ENCODE data around the gene RPL10A. TPM values are rescaled to one million over a fixed set of nuclear protein-coding genes. Genes with fewer than 3 reads are reported as not detected.
"Not testable (repeated sequence)": the region's sequence is repeated elsewhere in the genome, so short reads cannot be mapped to it uniquely, and the experiment has no call there.

RPL10A gene
- polyA plus RNA-seq, 4 donors: 1,828 to 2,129 (median 1,951) TPM

- no peak for DNase-seq (ENCODE audit: low read depth in 4 of 4, low spot score in 3 of 4)
Observed at GRCh38 chr6:35506536-35506935, 38.3 kb downstream of the RPL10A start.

- no peak for DNase-seq (ENCODE audit: low read depth in 4 of 4, low spot score in 3 of 4)
Observed at GRCh38 chr6:35507221-35507620, 39.0 kb downstream of the RPL10A start.

GRCh38 chr6:35508027-35508426, 39.8 kb downstream of the RPL10A start:
- DNase-seq (ENCODE audit: low read depth in 4 of 4, low spot score in 3 of 4): no peak

GRCh38 chr6:35508542-35508941, 40.3 kb downstream of the RPL10A start:
- no peak for DNase-seq (ENCODE audit: low read depth in 4 of 4, low spot score in 3 of 4)

GRCh38 chr6:35510916-35511561, 42.8 kb downstream of the RPL10A start:
- DNase-seq (ENCODE audit: low read depth in 4 of 4, low spot score in 3 of 4): no peak

GRCh38 chr6:35511562-35511941, 43.4 kb downstream of the RPL10A start:
- DNase-seq (ENCODE audit: low read depth in 4 of 4, low spot score in 3 of 4): no peak

- DNase-seq (ENCODE audit: low read depth in 4 of 4, low spot score in 3 of 4): no peak
Observed at GRCh38 chr6:35512006-35512405, 43.8 kb downstream of the RPL10A start.

- no peak for DNase-seq (ENCODE audit: low read depth in 4 of 4, low spot score in 3 of 4)
Observed at GRCh38 chr6:35512740-35513139, 44.5 kb downstream of the RPL10A start, which contains the start of gene TULP1. TULP1 (minus strand) TSS chr6:35512896; CDS start chr6:35512858, 38 bp downstream.

GRCh38 chr6:35514587-35514986, 46.4 kb downstream of the RPL10A start:
- no peak for DNase-seq (ENCODE audit: low read depth in 4 of 4, low spot score in 3 of 4)

GRCh38 chr6:35515939-35516338, 47.7 kb downstream of the RPL10A start:
- not testable (repeated sequence) for DNase-seq (ENCODE audit: low read depth in 4 of 4, low spot score in 3 of 4)

- no peak for DNase-seq (ENCODE audit: low read depth in 4 of 4, low spot score in 3 of 4)
Observed at GRCh38 chr6:35516712-35517111, 48.5 kb downstream of the RPL10A start.

- DNase-seq (ENCODE audit: low read depth in 4 of 4, low spot score in 3 of 4): not testable (repeated sequence)
Observed at GRCh38 chr6:35517978-35518377, 49.8 kb downstream of the RPL10A start.

GRCh38 chr6:35518566-35519312, 50.5 kb downstream of the RPL10A start:
- DNase-seq (ENCODE audit: low read depth in 4 of 4, low spot score in 3 of 4): no peak

GRCh38 chr6:35519313-35520015, 51.3 kb downstream of the RPL10A start:
- no peak for DNase-seq (ENCODE audit: low read depth in 4 of 4, low spot score in 3 of 4)

Other genes starting within 250 kb of the RPL10A start
- 10 to 100 TPM; 33.8 to 62.7 (median 43.4) TPM for gene ZNF76, start 208.7 kb upstream of the RPL10A start, polyA plus RNA-seq (ENCODE audit: insufficient read length in 4 of 4)
- 1 to 10 TPM; 3.3 to 7.6 (median 5.5) TPM for gene DEF6, start 170.6 kb upstream of the RPL10A start, polyA plus RNA-seq (ENCODE audit: insufficient read length in 4 of 4)
- gene PPARD, start 125.8 kb upstream of the RPL10A start, polyA plus RNA-seq (ENCODE audit: insufficient read length in 4 of 4): 10 to 100 TPM; 21.0 to 26.4 (median 23.3) TPM
- gene FANCE, start 16.1 kb upstream of the RPL10A start, polyA plus RNA-seq (ENCODE audit: insufficient read length in 4 of 4): 10 to 100 TPM in 1 of 4 donors, 1 to 10 TPM in 3; 7.1 to 12.5 (median 9.7) TPM
- gene TEAD3, start 28.7 kb downstream of the RPL10A start, polyA plus RNA-seq (ENCODE audit: insufficient read length in 4 of 4): 10 to 100 TPM; 37.1 to 56.7 (median 43.5) TPM
- 1 to 10 TPM; 1.8 to 3.5 (median 2.7) TPM for gene TULP1, start 44.5 kb downstream of the RPL10A start, polyA plus RNA-seq (ENCODE audit: insufficient read length in 4 of 4)
- gene FKBP5, start 220.5 kb downstream of the RPL10A start, polyA plus RNA-seq (ENCODE audit: insufficient read length in 4 of 4): 10 to 100 TPM; 18.0 to 32.7 (median 26.0) TPM